SK-N-SH treated with all-trans-retinoic acid at 6 μM for 48 hours (cell line): ENCODE results near the gene TTC23L.

Source experiments
- ARNTL ChIP-seq: fragments of 450-650 bp; formaldehyde crosslinking; IDR thresholded peaks from 2 replicates; pipeline ENCODE4 v1.5.0; 2020; ENCODE audit warnings: low read depth, mild to moderate bottlenecking, moderate library complexity, borderline replicate concordance
- CSDC2 ChIP-seq: fragments of 250-450 bp; sonication (Bioruptor Pico); IDR thresholded peaks from 2 replicates; pipeline ENCODE4 v1.5.0; 2020; ENCODE audit warnings: mild to moderate bottlenecking, moderate library complexity
- PPARA ChIP-seq: fragments of 250-450 bp; sonication (Bioruptor Pico); IDR thresholded peaks from 2 replicates; pipeline ENCODE4 v1.5.0; 2020; ENCODE audit warnings: mild to moderate bottlenecking, borderline replicate concordance
- TOX ChIP-seq: fragments of 250-450 bp; sonication (Bioruptor Pico); IDR thresholded peaks from 2 replicates; pipeline ENCODE4 v1.8.0; 2021; ENCODE audit warnings: mild to moderate bottlenecking, moderate library complexity, borderline replicate concordance
- ZNF8 ChIP-seq: fragments of 450-650 bp; formaldehyde crosslinking; IDR thresholded peaks from 2 replicates; pipeline ENCODE4 v1.5.0; 2020; ENCODE audit warnings: mild to moderate bottlenecking, moderate library complexity

DNA sequence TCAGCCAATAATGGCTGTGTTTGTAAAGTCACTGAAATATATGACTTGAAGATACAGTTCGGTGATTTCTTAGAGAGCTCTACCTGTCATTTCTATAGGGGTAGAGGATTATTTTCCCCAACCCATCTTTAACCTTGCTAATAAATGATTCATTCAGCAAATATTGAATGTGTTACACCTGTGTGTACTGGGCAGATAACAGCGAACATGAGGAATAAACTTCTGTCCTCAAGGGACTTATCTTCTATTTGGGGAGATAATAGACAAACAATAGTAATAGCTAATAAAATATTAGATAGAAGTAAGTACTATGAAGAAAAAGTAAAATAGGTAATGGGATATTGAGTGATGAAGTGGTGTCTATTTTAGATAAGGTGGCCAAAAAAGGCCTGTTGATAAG is 9.3 kb downstream of the TTC23L start:
- no peak for TF ChIP-seq ZNF8 (CRISPR knock-in tag)
- no peak for TF ChIP-seq ARNTL (CRISPR knock-in tag)
- no peak for TF ChIP-seq CSDC2
- no peak for TF ChIP-seq TOX
- TF ChIP-seq PPARA, result no peak
